ENCODE data around the gene MIDN. TPM values are rescaled to one million over a fixed set of nuclear protein-coding genes. Genes with fewer than 3 reads are reported as not detected.
A peak's percentile ranks its signal among the peaks of the same experiment; 100 is the strongest.

Gene MIDN
- total and polyA plus RNA-seq, 10 of the 15 experiments (the other 5 are each of a cell fraction or from before 2014, with no cell fraction given): 0.38 to 51.5 (median 7.2) TPM

DNA sequence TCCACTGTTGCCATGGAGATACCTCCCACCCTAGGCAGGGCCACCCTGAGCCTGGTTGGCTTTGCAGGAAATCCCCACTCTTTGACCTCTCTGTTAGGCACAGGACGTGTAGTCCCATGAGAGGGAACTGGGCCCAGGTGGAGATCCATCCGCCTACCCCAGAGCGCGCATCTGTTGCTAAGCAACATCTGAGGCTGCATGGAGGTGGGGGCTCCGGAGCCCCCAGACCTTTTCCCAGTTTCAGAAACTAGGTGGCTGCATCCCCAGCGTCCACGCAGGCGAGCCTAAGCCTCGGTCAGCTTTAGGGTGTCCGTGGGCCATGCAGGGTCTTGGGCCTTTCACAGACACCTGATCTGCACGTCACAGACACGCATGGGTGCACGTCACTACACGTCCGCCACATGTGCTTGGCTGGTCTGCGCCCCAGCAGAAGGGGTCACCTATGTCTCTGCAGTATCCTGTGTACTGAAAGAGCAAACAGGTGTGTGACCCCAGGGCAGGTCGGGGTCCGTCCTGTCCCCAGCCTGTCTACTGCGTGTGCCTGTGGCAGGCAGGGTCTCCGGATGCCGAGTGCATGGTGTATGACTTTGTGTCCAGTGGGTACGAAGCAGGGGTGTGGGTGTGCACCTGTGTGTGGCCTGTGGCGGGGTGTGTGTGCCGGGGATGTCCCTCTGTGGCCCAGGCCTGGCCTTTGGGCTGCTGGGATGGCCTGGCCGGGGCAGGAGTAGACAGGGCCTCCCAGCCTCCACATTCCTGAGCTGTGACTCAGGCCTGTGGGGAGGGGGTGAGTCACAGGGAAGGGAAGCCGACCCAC lies 16.6 kb downstream of the MIDN start (continued):
- TF ChIP-seq, protein P1, sequence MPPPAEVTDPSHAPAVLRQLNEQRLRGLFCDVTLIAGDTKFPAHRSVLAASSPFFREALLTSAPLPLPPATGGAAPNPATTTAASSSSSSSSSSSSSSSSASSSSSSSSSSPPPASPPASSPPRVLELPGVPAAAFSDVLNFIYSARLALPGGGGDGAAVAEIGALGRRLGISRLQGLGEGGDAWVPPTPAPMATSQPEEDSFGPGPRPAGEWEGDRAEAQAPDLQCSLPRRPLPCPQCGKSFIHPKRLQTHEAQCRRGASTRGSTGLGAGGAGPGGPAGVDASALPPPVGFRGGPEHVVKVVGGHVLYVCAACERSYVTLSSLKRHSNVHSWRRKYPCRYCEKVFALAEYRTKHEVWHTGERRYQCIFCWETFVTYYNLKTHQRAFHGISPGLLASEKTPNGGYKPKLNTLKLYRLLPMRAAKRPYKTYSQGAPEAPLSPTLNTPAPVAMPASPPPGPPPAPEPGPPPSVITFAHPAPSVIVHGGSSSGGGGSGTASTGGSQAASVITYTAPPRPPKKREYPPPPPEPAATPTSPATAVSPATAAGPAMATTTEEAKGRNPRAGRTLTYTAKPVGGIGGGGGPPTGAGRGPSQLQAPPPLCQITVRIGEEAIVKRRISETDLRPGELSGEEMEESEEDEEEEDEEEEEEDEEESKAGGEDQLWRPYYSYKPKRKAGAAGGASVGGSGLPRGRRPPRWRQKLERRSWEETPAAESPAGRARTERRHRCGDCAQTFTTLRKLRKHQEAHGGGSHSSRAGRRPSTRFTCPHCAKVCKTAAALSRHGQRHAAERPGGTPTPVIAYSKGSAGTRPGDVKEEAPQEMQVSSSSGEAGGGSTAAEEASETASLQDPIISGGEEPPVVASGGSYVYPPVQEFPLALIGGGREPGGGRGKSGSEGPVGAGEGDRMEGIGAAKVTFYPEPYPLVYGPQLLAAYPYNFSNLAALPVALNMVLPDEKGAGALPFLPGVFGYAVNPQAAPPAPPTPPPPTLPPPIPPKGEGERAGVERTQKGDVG (CRISPR knock-in tag; IDR thresholded peaks at IDR 0.05): no peak
- 0 out of 2 replicates have a peak, but pooled peaks have one; percentile 38 for TF ChIP-seq ATF7 (IDR thresholded peaks at IDR 0.05; ENCODE audit: low read depth)
- TF ChIP-seq ZNF622 (IDR thresholded peaks at IDR 0.05): no peak
- TF ChIP-seq KAT2A (conservative IDR thresholded peaks at IDR 0.05; ENCODE audit: control insufficient read depth, low read depth, low read length): no peak
- no peak for TF ChIP-seq STAT3 (IDR thresholded peaks at IDR 0.05; ENCODE audit: low read depth, low read length)
- TF ChIP-seq, protein P2, sequence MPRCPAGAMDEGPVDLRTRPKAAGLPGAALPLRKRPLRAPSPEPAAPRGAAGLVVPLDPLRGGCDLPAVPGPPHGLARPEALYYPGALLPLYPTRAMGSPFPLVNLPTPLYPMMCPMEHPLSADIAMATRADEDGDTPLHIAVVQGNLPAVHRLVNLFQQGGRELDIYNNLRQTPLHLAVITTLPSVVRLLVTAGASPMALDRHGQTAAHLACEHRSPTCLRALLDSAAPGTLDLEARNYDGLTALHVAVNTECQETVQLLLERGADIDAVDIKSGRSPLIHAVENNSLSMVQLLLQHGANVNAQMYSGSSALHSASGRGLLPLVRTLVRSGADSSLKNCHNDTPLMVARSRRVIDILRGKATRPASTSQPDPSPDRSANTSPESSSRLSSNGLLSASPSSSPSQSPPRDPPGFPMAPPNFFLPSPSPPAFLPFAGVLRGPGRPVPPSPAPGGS (IDR thresholded peaks at IDR 0.05; ENCODE audit: borderline replicate concordance, insufficient read depth, low read depth, low read length, poor library complexity, severe bottlenecking): no peak
- no peak for TF ChIP-seq PAX8 (IDR thresholded peaks at IDR 0.05)
- no peak for TF ChIP-seq ZBTB40 (IDR thresholded peaks at IDR 0.05; ENCODE audit: borderline replicate concordance)
- TF ChIP-seq EGR1 (IDR thresholded peaks at IDR 0.05; ENCODE audit: borderline replicate concordance in 1 of 2, low read depth in 2 of 2, low read length in 2 of 2): no peak
- TF ChIP-seq SMC3 (IDR thresholded peaks at IDR 0.05; ENCODE audit: borderline replicate concordance, low read length): no peak
- peak; percentile 13; the same call in 1 of the 2 replicates for TF ChIP-seq YY1 (IDR thresholded peaks at IDR 0.05; ENCODE audit: low read depth, low read length)
- no peak; the same call in 1 of the 2 replicates for TF ChIP-seq SPI1 (IDR thresholded peaks at IDR 0.05; ENCODE audit: borderline replicate concordance, insufficient read depth, low read depth, low read length)
- TF ChIP-seq, protein P3, sequence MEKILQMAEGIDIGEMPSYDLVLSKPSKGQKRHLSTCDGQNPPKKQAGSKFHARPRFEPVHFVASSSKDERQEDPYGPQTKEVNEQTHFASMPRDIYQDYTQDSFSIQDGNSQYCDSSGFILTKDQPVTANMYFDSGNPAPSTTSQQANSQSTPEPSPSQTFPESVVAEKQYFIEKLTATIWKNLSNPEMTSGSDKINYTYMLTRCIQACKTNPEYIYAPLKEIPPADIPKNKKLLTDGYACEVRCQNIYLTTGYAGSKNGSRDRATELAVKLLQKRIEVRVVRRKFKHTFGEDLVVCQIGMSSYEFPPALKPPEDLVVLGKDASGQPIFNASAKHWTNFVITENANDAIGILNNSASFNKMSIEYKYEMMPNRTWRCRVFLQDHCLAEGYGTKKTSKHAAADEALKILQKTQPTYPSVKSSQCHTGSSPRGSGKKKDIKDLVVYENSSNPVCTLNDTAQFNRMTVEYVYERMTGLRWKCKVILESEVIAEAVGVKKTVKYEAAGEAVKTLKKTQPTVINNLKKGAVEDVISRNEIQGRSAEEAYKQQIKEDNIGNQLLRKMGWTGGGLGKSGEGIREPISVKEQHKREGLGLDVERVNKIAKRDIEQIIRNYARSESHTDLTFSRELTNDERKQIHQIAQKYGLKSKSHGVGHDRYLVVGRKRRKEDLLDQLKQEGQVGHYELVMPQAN (conservative IDR thresholded peaks at IDR 0.05): 0 out of 2 replicates have a peak, but pooled peaks have one; percentile 48
- TF ChIP-seq NFIC (IDR thresholded peaks at IDR 0.05; ENCODE audit: low read depth, low read length): no peak
- TF ChIP-seq CBX5 (IDR thresholded peaks at IDR 0.05; ENCODE audit: low read depth): no peak
- no peak for TF ChIP-seq NFYA (IDR thresholded peaks at IDR 0.05; ENCODE audit: borderline replicate concordance, low read depth, low read length)
- peak; percentile 82; the same call in 1 of the 2 replicates for TF ChIP-seq TCF12 (IDR thresholded peaks at IDR 0.05; ENCODE audit: low read depth, low read length)

Measured in GM12878 (cell line).